Measurements from ENCODE around the gene OSTF1. TPM values are rescaled to one million over a fixed set of nuclear protein-coding genes. Genes with fewer than 3 reads are reported as not detected.

The OSTF1 gene
- total RNA-seq, 1 experiment from 2014 or later: 49.6 TPM

- no peaks in the 10 kb centered on the region for H3K4me1 ChIP-seq
- DNase-seq: no peak
- no peaks in the 10 kb centered on the region for H3K36me3 ChIP-seq
- H3K4me3 ChIP-seq: no peak overlapping the region
- no peaks in the 10 kb centered on the region for H3K9me3 ChIP-seq (replicated peaks)
- no peaks in the 10 kb centered on the region for H3K27me3 ChIP-seq
- H3K27ac ChIP-seq: no peak overlapping the region
Measured at GRCh38 chr9:75096796-75097195, 8.5 kb downstream of the OSTF1 start.

- H3K27me3 ChIP-seq: no peaks in the 10 kb centered on the region
- no peaks in the 10 kb centered on the region for H3K4me1 ChIP-seq
- H3K36me3 ChIP-seq: peaks cover 6% of the 10 kb centered on the region
- no peak overlapping the region for H3K27ac ChIP-seq
- H3K9me3 ChIP-seq (replicated peaks): no peaks in the 10 kb centered on the region; the same call in 1 of the 2 replicates
- DNase-seq: no peak
- no peak overlapping the region for H3K4me3 ChIP-seq
Measured at GRCh38 chr9:75101004-75101588, 12.8 kb downstream of the OSTF1 start.

DNA sequence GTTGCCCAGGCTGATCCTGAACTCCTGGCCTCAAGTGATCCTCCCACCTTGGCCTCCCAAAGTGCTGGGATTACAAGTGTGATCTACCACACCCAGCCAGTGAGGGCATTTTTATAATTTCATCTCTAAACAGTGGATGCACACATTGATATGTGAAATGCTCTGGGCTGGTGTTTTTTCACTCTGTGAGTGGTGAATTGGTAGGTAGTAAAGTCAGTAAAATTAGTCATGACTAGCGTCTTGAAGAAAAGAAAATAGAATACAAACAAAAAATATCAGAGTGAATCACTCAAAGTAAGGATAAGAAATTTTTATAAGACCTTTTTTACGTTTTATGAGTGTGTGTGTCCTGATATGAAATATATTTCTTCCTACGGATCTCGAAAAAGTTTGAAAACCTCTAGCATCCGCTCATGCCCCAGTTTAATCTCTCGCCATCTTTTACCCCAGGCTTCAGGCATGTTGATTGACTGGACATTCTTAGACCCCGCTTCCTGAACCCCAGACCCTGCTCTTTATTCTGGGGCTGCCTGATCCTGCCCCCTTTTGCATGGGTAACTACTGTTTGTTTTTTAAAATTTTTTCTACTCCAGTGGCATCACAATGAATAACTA is 14.0 kb downstream of the OSTF1 start:
- Histone ChIP-seq H3K4me1 (no peaks in the 10 kb centered on the region), H3K27ac (no peak overlapping the region)

GRCh38 chr9:75104607-75105006 is 16.3 kb downstream of the OSTF1 start:
- peaks cover 6% of the 10 kb centered on the region for H3K36me3 ChIP-seq
- DNase-seq: no peak
- H3K9me3 ChIP-seq (replicated peaks): no peaks in the 10 kb centered on the region; the same call in 1 of the 2 replicates
- 0 out of 2 replicates have a peak, but pooled peaks cover 5% of the 10 kb centered on the region for H3K4me1 ChIP-seq
- H3K4me3 ChIP-seq: no peak overlapping the region
- H3K27ac ChIP-seq: no peak overlapping the region
- no peaks in the 10 kb centered on the region for H3K27me3 ChIP-seq

More for the DNA sequence above, 14.0 kb downstream of the OSTF1 start:
- Histone ChIP-seq H3K4me3 (no peak overlapping the region), H3K27me3 (no peaks in the 10 kb centered on the region), H3K36me3 (peaks cover 6% of the 10 kb centered on the region), H3K9me3 (replicated peaks) (no peaks in the 10 kb centered on the region; the same call in 1 of the 2 replicates)
- DNase-seq: no peak

GRCh38 chr9:75105019-75105540 is 16.8 kb downstream of the OSTF1 start:
- peaks cover 6% of the 10 kb centered on the region for H3K36me3 ChIP-seq
- H3K27me3 ChIP-seq: no peaks in the 10 kb centered on the region
- H3K27ac ChIP-seq: no peak overlapping the region
- H3K4me3 ChIP-seq: no peak overlapping the region
- no peaks in the 10 kb centered on the region; the same call in 1 of the 2 replicates for H3K9me3 ChIP-seq (replicated peaks)
- H3K4me1 ChIP-seq: 0 out of 2 replicates have a peak, but pooled peaks cover 5% of the 10 kb centered on the region
- DNase-seq: no peak

- DNase-seq: no peak
- no peaks in the 10 kb centered on the region for H3K27me3 ChIP-seq
Measured at GRCh38 chr9:75105841-75106240, 17.5 kb downstream of the OSTF1 start.

DNA sequence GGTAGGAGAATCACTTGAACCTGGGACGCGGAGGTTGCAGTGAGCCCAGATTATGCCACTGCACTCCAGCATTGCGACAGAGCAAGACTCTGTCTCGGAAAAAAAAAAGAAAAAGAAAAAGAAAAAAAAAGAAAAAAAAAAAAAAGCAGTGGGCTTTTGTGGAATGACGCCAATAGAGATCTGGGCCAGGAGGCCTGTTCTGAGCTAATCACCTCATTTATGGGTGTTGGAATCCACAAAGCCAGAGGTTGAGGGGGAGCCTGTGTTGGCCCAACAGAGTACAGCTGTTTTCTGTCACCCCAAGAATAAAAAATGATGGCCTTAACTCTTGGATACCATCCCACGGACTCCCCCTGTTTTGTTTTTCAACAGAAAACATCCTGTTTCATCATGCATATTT is 18.5 kb downstream of the OSTF1 start:
- H3K9me3 ChIP-seq (replicated peaks): no peaks in the 10 kb centered on the region; the same call in 1 of the 2 replicates
- H3K4me3 ChIP-seq: no peak overlapping the region
- DNase-seq: no peak
- H3K4me1 ChIP-seq: 0 out of 2 replicates have a peak, but pooled peaks cover 5% of the 10 kb centered on the region
- H3K36me3 ChIP-seq: peaks cover 8% of the 10 kb centered on the region
- no peaks in the 10 kb centered on the region for H3K27me3 ChIP-seq
- H3K27ac ChIP-seq: no peak overlapping the region

More at GRCh38 chr9:75105841-75106240, 17.5 kb downstream of the OSTF1 start:
- Histone ChIP-seq H3K27ac (no peak overlapping the region), H3K36me3 (peaks cover 8% of the 10 kb centered on the region), H3K4me3 (no peak overlapping the region), H3K4me1 (0 out of 2 replicates have a peak, but pooled peaks cover 5% of the 10 kb centered on the region), H3K9me3 (replicated peaks) (no peaks in the 10 kb centered on the region; the same call in 1 of the 2 replicates)

DNA sequence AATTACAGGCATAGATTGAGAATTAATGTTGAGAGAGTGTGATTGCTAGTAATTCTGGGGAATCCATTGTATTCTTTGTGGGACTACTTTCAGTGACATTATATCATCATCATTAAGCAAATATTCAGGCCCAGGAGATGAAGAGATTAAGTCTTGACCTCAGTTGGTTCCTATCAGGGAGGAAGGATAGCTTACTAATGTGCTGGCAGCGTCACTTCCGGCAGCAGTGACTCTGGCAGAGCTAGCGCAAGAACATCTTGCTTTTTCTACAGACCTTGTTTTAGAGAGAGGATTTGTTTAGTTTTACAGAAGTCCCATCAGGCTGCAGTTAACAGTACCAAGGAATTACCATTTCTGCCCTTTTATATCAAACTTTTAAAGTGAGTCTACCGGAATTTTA is 20.3 kb downstream of the OSTF1 start:
- H3K9me3 ChIP-seq (replicated peaks): no peaks in the 10 kb centered on the region; the same call in 1 of the 2 replicates
- 0 out of 2 replicates have a peak, but pooled peaks cover 5% of the 10 kb centered on the region for H3K4me1 ChIP-seq
- no peak for DNase-seq
- H3K36me3 ChIP-seq: peaks cover 5% of the 10 kb centered on the region; the same call in 1 of the 2 replicates
- H3K4me3 ChIP-seq: no peak overlapping the region
- no peaks in the 10 kb centered on the region for H3K27me3 ChIP-seq
- no peak overlapping the region for H3K27ac ChIP-seq

DNA sequence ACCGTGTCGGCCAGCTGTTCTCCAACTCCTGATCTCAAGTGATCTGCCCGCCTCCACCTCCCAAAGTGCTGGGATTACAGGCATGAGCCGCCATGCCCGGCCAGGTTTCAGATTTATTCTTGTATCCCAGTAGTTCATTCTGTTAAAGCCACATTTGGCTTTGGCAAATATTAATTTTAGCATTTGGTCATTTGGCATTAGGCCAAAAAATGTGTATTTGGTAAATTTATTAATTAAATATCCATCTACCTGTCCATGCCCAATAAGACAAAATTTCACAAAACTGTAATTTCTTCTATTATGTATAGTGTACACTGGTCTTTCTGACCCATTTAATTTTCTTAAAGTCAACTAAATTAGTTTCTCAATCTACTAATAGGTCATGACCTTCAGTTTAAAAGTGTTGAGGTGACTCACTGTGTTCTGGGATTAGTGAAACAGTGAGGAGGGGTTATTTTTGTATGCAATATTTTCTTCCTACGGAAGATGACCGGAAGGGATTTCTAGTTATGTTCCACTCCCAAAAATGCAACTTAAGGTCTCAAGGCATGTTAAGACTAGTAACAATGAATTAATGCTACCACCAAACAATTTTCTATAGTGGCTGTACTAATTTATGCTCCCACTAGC is 21.0 kb downstream of the OSTF1 start:
- Histone ChIP-seq H3K4me3 (no peak overlapping the region), H3K27me3 (no peaks in the 10 kb centered on the region), H3K36me3 (peaks cover 5% of the 10 kb centered on the region; the same call in 1 of the 2 replicates), H3K27ac (no peak overlapping the region), H3K4me1 (0 out of 2 replicates have a peak, but pooled peaks cover 5% of the 10 kb centered on the region), H3K9me3 (replicated peaks) (no peaks in the 10 kb centered on the region; the same call in 1 of the 2 replicates)
- no peak for DNase-seq

- DNase-seq: no peak
- Histone ChIP-seq H3K27ac (no peak overlapping the region), H3K27me3 (no peaks in the 10 kb centered on the region), H3K36me3 (peaks cover 2% of the 10 kb centered on the region; the same call in 1 of the 2 replicates), H3K4me1 (0 out of 2 replicates have a peak, but pooled peaks cover 5% of the 10 kb centered on the region), H3K9me3 (replicated peaks) (no peaks in the 10 kb centered on the region; the same call in 1 of the 2 replicates), H3K4me3 (no peak overlapping the region)
Measured at GRCh38 chr9:75111019-75111622, 22.8 kb downstream of the OSTF1 start.

DNA sequence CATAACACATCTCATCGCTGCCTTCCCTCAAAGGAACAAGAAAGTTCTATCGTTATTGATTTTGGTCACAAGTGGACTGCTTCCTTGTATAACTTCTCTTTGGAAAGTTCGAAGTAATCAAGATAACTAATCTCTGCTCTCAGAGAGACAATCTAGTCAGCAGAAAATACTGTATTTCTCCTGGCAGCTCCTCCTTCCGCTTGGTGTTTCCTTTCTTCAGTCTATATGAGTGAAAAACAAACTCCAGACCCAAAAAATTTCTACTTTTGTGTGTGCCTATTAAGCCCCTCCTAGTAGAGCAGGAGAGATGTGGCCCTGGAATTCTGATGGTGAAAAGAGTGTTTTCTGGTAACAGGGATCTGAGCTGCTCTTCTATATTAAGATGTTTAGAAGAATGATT is 24.5 kb downstream of the OSTF1 start:
- Histone ChIP-seq H3K36me3 (peaks cover 6% of the 10 kb centered on the region; the same call in 1 of the 2 replicates), H3K4me1 (0 out of 2 replicates have a peak, but pooled peaks cover 5% of the 10 kb centered on the region), H3K27me3 (no peaks in the 10 kb centered on the region), H3K4me3 (no peak overlapping the region), H3K27ac (no peak overlapping the region), H3K9me3 (replicated peaks) (no peaks in the 10 kb centered on the region; the same call in 1 of the 2 replicates)
- DNase-seq: no peak

GRCh38 chr9:75116306-75116705 is 28.0 kb downstream of the OSTF1 start:
- Histone ChIP-seq H3K4me1 (no peaks in the 10 kb centered on the region), H3K27ac (no peak overlapping the region), H3K4me3 (no peak overlapping the region), H3K27me3 (no peaks in the 10 kb centered on the region), H3K36me3 (peaks cover 10% of the 10 kb centered on the region; the same call in 1 of the 2 replicates), H3K9me3 (replicated peaks) (no peaks in the 10 kb centered on the region)
- no peak for DNase-seq

DNA sequence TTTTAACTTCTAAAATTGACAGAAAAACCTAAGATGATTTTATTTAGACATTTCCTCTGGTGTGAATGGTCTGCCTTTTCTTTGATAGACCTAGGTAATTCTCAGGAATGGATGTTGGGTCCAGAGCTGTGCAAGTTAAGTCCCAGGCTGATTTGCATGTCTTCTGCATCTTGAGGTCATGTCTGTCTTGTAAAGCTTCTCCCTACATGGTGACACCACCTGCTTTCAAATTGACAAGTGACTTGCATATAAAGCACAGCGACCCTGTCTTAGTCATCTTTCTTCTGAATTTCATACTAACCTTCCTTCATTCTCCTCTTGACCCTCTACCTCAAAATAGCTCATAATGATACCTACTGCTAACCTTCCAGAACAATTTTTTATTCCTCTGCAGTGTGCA is 29.2 kb downstream of the OSTF1 start:
- DNase-seq: no peak
- H3K27me3 ChIP-seq: no peaks in the 10 kb centered on the region
- H3K36me3 ChIP-seq: peaks cover 10% of the 10 kb centered on the region; the same call in 1 of the 2 replicates
- H3K9me3 ChIP-seq (replicated peaks): no peaks in the 10 kb centered on the region
- no peak overlapping the region for H3K4me3 ChIP-seq
- H3K4me1 ChIP-seq: no peaks in the 10 kb centered on the region
- H3K27ac ChIP-seq: no peak overlapping the region

DNA sequence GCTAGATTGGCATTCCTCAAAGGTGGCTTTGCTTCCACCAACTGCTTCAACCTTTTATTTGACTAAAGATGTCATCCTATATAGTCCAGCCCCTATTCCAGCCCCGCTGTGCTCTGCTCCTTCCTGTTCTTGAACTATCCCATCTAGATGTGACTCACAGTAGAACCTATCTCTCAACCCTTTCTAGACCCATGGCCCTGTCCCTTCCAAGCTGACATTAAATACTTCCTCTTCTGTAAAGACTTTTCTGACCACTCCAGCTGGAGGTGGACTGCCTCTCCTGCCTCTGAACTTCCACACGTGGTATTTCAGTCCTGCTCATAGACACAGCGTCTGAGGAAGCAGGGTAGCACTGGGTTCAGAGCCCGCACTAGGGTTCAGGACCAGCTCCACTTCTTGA is 32.4 kb downstream of the OSTF1 start:
- no peak for DNase-seq
- H3K4me3 ChIP-seq: no peak overlapping the region
- no peaks in the 10 kb centered on the region for H3K9me3 ChIP-seq (replicated peaks)
- H3K27ac ChIP-seq: no peak overlapping the region
- no peaks in the 10 kb centered on the region for H3K27me3 ChIP-seq
- no peaks in the 10 kb centered on the region for H3K4me1 ChIP-seq
- peaks cover 12% of the 10 kb centered on the region; the same call in 1 of the 2 replicates for H3K36me3 ChIP-seq

Measured in SJCRH30 (cell line).